HL-60 (cell line): ENCODE data around the gene GSTT4.
"Not testable (repeated sequence)": the region's sequence is repeated elsewhere in the genome, so short reads cannot be mapped to it uniquely, and the experiment has no call there.

Experiments
- GABPA ChIP-seq: IDR thresholded peaks from 2 replicates; pipeline ENCODE4 v1.6.1; 2012; ENCODE audit warnings: low read depth
- POLR2AphosphoS5 ChIP-seq: IDR thresholded peaks from 2 replicates; pipeline ENCODE4 v1.6.1; 2012; ENCODE audit warnings: low read depth
- TF ChIP-seq, protein P1 (sequence below): IDR thresholded peaks from one replicate; pipeline ENCODE4 v1.5.1; 2011; ENCODE audit warnings: low read length, control low read depth, inconsistent platforms; ENCODE audit not compliant: insufficient read depth
- TF ChIP-seq, protein P2 (sequence below): IDR thresholded peaks from 2 replicates; pipeline ENCODE4 v1.6.1; 2012; ENCODE audit warnings: low read depth; ENCODE audit not compliant: insufficient replicate concordance

DNA sequence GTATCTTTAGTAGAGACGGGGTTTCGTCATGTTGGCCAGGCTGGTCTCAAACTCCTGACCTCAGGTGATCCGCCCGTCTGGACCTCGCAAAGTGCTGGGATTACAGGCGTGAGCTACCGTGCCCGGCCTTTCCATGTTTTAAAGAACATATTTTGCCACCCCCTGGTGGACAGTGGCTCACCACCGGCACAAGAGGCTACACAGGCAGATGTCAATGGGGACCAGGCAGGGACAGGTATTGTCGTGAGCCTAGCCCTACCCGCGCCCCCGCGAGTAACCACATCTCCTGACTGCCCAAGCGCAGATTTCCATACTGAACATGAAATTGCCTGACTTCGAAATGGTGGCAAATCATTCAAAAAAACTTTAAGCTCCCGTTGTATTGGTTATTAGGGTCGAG, 39.2 kb downstream of the GSTT4 start:
- not testable (repeated sequence) for TF ChIP-seq POLR2AphosphoS5, GABPA
- TF ChIP-seq, protein P1, sequence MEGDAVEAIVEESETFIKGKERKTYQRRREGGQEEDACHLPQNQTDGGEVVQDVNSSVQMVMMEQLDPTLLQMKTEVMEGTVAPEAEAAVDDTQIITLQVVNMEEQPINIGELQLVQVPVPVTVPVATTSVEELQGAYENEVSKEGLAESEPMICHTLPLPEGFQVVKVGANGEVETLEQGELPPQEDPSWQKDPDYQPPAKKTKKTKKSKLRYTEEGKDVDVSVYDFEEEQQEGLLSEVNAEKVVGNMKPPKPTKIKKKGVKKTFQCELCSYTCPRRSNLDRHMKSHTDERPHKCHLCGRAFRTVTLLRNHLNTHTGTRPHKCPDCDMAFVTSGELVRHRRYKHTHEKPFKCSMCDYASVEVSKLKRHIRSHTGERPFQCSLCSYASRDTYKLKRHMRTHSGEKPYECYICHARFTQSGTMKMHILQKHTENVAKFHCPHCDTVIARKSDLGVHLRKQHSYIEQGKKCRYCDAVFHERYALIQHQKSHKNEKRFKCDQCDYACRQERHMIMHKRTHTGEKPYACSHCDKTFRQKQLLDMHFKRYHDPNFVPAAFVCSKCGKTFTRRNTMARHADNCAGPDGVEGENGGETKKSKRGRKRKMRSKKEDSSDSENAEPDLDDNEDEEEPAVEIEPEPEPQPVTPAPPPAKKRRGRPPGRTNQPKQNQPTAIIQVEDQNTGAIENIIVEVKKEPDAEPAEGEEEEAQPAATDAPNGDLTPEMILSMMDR: not testable (repeated sequence)
- TF ChIP-seq, protein P2, sequence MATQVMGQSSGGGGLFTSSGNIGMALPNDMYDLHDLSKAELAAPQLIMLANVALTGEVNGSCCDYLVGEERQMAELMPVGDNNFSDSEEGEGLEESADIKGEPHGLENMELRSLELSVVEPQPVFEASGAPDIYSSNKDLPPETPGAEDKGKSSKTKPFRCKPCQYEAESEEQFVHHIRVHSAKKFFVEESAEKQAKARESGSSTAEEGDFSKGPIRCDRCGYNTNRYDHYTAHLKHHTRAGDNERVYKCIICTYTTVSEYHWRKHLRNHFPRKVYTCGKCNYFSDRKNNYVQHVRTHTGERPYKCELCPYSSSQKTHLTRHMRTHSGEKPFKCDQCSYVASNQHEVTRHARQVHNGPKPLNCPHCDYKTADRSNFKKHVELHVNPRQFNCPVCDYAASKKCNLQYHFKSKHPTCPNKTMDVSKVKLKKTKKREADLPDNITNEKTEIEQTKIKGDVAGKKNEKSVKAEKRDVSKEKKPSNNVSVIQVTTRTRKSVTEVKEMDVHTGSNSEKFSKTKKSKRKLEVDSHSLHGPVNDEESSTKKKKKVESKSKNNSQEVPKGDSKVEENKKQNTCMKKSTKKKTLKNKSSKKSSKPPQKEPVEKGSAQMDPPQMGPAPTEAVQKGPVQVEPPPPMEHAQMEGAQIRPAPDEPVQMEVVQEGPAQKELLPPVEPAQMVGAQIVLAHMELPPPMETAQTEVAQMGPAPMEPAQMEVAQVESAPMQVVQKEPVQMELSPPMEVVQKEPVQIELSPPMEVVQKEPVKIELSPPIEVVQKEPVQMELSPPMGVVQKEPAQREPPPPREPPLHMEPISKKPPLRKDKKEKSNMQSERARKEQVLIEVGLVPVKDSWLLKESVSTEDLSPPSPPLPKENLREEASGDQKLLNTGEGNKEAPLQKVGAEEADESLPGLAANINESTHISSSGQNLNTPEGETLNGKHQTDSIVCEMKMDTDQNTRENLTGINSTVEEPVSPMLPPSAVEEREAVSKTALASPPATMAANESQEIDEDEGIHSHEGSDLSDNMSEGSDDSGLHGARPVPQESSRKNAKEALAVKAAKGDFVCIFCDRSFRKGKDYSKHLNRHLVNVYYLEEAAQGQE: not testable (repeated sequence)
